ENCODE results near the gene TM4SF4. TPM values are rescaled to one million over a fixed set of nuclear protein-coding genes. Genes with fewer than 3 reads are reported as not detected.

TM4SF4 gene
- total and polyA plus RNA-seq, 2 donors (not counting 1 experiment from before 2014, with no cell fraction given) = not detected

GRCh38 chr3:149473357-149474249 lies 894 bp upstream of the TM4SF4 start:
- DNase-seq = no peak
- Histone ChIP-seq H3K4me1 (ENCODE audit: control insufficient read depth in 2 of 2, insufficient read depth in 2 of 2, low read length in 2 of 2) (no peaks in the 10 kb centered on the region), H3K79me2 (ENCODE audit: control insufficient read depth, insufficient read depth, low read length) (no peaks in the 10 kb centered on the region), H3K27ac (ENCODE audit: low read length in 2 of 2) (no peak overlapping the region), H3K4me3 (ENCODE audit: control extremely low read depth in 1 of 5, extremely low read depth in 1 of 5, insufficient read depth in 1 of 5, low read depth in 2 of 5, low read length in 4 of 5) (no peak overlapping the region), H4K20me1 (ENCODE audit: control insufficient read depth, insufficient read depth, low read length, poor library complexity, severe bottlenecking) (no peaks in the 10 kb centered on the region), H3K27me3 (replicated peaks in 1 of 4; ENCODE audit: control extremely low read depth in 1 of 4, control insufficient read depth in 3 of 4, insufficient read depth in 4 of 4, low read length in 3 of 4) (no peaks in the 10 kb centered on the region), H3K4me2 (replicated peaks; ENCODE audit: low read depth, low read length, poor library complexity, severe bottlenecking) (no peak overlapping the region), H3K36me3 (replicated peaks in 1 of 2; ENCODE audit: control extremely low read depth in 1 of 2, control insufficient read depth in 1 of 2, extremely low read depth in 1 of 2, insufficient read depth in 2 of 2, low read length in 1 of 2) (no peaks in the 10 kb centered on the region), H3K9me3 (ENCODE audit: control extremely low read depth in 1 of 3, control insufficient read depth in 2 of 3, insufficient read depth in 1 of 3, low read length in 2 of 3) (no peaks in the 10 kb centered on the region), H2AFZ (ENCODE audit: insufficient read depth, low read depth, low read length, poor library complexity, severe bottlenecking) (no peak overlapping the region), H3K9ac (ENCODE audit: low read length) (no peak overlapping the region)
- 100% methylated on average over 1 of the region's 7 CpGs for WGBS (ENCODE audit: insufficient coverage)
- Mint-ChIP-seq H3K27ac (no peak overlapping the region), H3K9me3 (ENCODE audit: insufficient read depth) (no peaks in the 10 kb centered on the region), H3K4me3 (no peak overlapping the region), H3K4me1 (peaks cover 1% of the 10 kb centered on the region), H3K27me3 (peaks cover 4% of the 10 kb centered on the region)
- ChIA-PET CTCF (interaction anchor here (0.5 kb wide), 1 partner anchor 518 kb away, joined by 4 read pairs; no protein-coding TSS in a partner anchor), POLR2A (no interaction called here)
- intact Hi-C loops (cut with micrococcal nuclease) = no loop called here
- no peak for ATAC-seq (ENCODE audit: low read depth)
- TF ChIP-seq EZH2 (IDR thresholded peaks at IDR 0.05; ENCODE audit: borderline replicate concordance, insufficient read depth, low read depth, low read length, poor library complexity, severe bottlenecking) (no peak), CTCF (IDR thresholded peaks at IDR 0.05) (no peak)

GRCh38 chr3:149475451-149476060 lies 1.1 kb downstream of the TM4SF4 start:
- WGBS (ENCODE audit: insufficient coverage) = 100% methylated on average over 4 of the region's 7 CpGs
- Mint-ChIP-seq H3K4me3 (no peak overlapping the region), H3K27ac (no peak overlapping the region), H3K9me3 (ENCODE audit: insufficient read depth) (no peaks in the 10 kb centered on the region), H3K27me3 (peaks cover 4% of the 10 kb centered on the region), H3K4me1 (no peaks in the 10 kb centered on the region)
- ATAC-seq (ENCODE audit: low read depth) (no peak), DNase-seq (no peak)
- H3K9me3 ChIP-seq (ENCODE audit: control extremely low read depth in 1 of 3, control insufficient read depth in 2 of 3, insufficient read depth in 1 of 3, low read length in 2 of 3) = no peaks in the 10 kb centered on the region
- H3K27ac ChIP-seq (ENCODE audit: low read length in 2 of 2) = no peak overlapping the region
- H3K9ac ChIP-seq (ENCODE audit: low read length) = no peak overlapping the region
- H3K4me2 ChIP-seq (replicated peaks; ENCODE audit: low read depth, low read length, poor library complexity, severe bottlenecking) = no peak overlapping the region
- H3K4me3 ChIP-seq (ENCODE audit: control extremely low read depth in 1 of 5, extremely low read depth in 1 of 5, insufficient read depth in 1 of 5, low read depth in 2 of 5, low read length in 4 of 5) = no peak overlapping the region
- no peaks in the 10 kb centered on the region for H3K36me3 ChIP-seq (replicated peaks in 1 of 2; ENCODE audit: control extremely low read depth in 1 of 2, control insufficient read depth in 1 of 2, extremely low read depth in 1 of 2, insufficient read depth in 2 of 2, low read length in 1 of 2)
- H3K79me2 ChIP-seq (ENCODE audit: control insufficient read depth, insufficient read depth, low read length) = no peaks in the 10 kb centered on the region
- no peaks in the 10 kb centered on the region for H3K4me1 ChIP-seq (ENCODE audit: control insufficient read depth in 2 of 2, insufficient read depth in 2 of 2, low read length in 2 of 2)
- intact Hi-C loops (cut with micrococcal nuclease) = no loop called here
- POLR2A ChIA-PET = no interaction called here
- no peaks in the 10 kb centered on the region for H3K27me3 ChIP-seq (replicated peaks in 1 of 4; ENCODE audit: control extremely low read depth in 1 of 4, control insufficient read depth in 3 of 4, insufficient read depth in 4 of 4, low read length in 3 of 4)
- H4K20me1 ChIP-seq (ENCODE audit: control insufficient read depth, insufficient read depth, low read length, poor library complexity, severe bottlenecking) = no peaks in the 10 kb centered on the region
- CTCF ChIA-PET = no interaction called here
- H2AFZ ChIP-seq (ENCODE audit: insufficient read depth, low read depth, low read length, poor library complexity, severe bottlenecking) = no peak overlapping the region
- TF ChIP-seq CTCF (IDR thresholded peaks at IDR 0.05) (no peak), EZH2 (IDR thresholded peaks at IDR 0.05; ENCODE audit: borderline replicate concordance, insufficient read depth, low read depth, low read length, poor library complexity, severe bottlenecking) (no peak)

Measured in B cell (primary cell).